Testis (tissue), 3 donors: ENCODE results near the gene PDE6B. TPM values are rescaled to one million over a fixed set of nuclear protein-coding genes. Genes with fewer than 3 reads are reported as not detected.
"Not testable (repeated sequence)": the region's sequence is repeated elsewhere in the genome, so short reads cannot be mapped to it uniquely, and the experiment has no call there.

Experiments used
- DNase-seq: peaks from one replicate; pipeline ENCODE4 v3.0.0-alpha.2; 2019
- H3K27ac ChIP-seq, 2 donors: fragments of 200-600 bp; sonication (generic); one replicate each; pipeline ENCODE4 v1.5.1; 2019
- H3K27me3 ChIP-seq: fragments of 200-600 bp; sonication (generic); one replicate; pipeline ENCODE4 v1.5.1; 2019
- H3K36me3 ChIP-seq: fragments of 200-600 bp; sonication (generic); one replicate; pipeline ENCODE4 v1.5.1; 2017; ENCODE audit warnings: low read depth; ENCODE audit errors: missing control alignments
- H3K4me1 ChIP-seq: fragments of 200-600 bp; sonication (generic); one replicate; pipeline ENCODE4 v1.5.1; 2019
- H3K4me3 ChIP-seq, 2 donors: fragments of 200-600 bp; sonication (generic); one replicate each; pipeline ENCODE4 v1.5.1; 2017 to 2019
- H3K9me3 ChIP-seq: fragments of 200-600 bp; sonication (generic); one replicate; pipeline ENCODE4 v1.5.1; 2017
- POLR2A ChIP-seq: fragments of 450-650 bp; IDR thresholded peaks from one replicate; pipeline ENCODE4 v1.6.1; 2017; ENCODE audit warnings: antibody characterized with exemption, mild to moderate bottlenecking, moderate library complexity
- WGBS, 2 donors: methylation state at CpG; one replicate each; pipeline ENCODE4 v1.1.5; 2018; 5-methylcytosine and 5-hydroxymethylcytosine counted together
- intact Hi-C: fragments of 100-400 bp; cut with DNase I; formaldehyde crosslinking; loops from one replicate; pipeline ENCODE4 v1.15.1; 2023; ENCODE audit warnings: low total_unique reads
- polyA plus RNA-seq: library from polyadenylated mRNA; stranded (reverse); fragments of 350-450 nt; fragmentation: Illumina TruSeq; extraction: RNeasy Lipid Tissue Mini Kit (QIAGEN cat#74804); gene quantifications from one replicate; pipeline ENCODE4 v1.2.3, GENCODE V29; 2014; ENCODE audit warnings: low read depth, low replicate concordance; ENCODE audit not compliant: insufficient read depth
- total RNA-seq, 2 donors: library from RNA; depleted of rRNA; stranded (reverse); fragments of >200 nt; gene quantifications; one replicate each; pipeline ENCODE4 v1.2.3, GENCODE V29; 2016
- TF ChIP-seq, protein P1 (sequence below), 3 experiments: fragments of 450-650 bp in 2 of 3; fragments of 200-600 bp in 1 of 3; sonication (generic) in 1 of 3; IDR thresholded peaks; one replicate each; pipeline ENCODE4 v1.5.1; 2016 to 2019; ENCODE audit warnings: antibody characterized with exemption in 3 of 3, mild to moderate bottlenecking in 2 of 3, moderate library complexity in 1 of 3

The PDE6B gene
- total and polyA plus RNA-seq, 3 donors from 2014 or later: 5.9 to 11.4 (median 5.9) TPM

DNA sequence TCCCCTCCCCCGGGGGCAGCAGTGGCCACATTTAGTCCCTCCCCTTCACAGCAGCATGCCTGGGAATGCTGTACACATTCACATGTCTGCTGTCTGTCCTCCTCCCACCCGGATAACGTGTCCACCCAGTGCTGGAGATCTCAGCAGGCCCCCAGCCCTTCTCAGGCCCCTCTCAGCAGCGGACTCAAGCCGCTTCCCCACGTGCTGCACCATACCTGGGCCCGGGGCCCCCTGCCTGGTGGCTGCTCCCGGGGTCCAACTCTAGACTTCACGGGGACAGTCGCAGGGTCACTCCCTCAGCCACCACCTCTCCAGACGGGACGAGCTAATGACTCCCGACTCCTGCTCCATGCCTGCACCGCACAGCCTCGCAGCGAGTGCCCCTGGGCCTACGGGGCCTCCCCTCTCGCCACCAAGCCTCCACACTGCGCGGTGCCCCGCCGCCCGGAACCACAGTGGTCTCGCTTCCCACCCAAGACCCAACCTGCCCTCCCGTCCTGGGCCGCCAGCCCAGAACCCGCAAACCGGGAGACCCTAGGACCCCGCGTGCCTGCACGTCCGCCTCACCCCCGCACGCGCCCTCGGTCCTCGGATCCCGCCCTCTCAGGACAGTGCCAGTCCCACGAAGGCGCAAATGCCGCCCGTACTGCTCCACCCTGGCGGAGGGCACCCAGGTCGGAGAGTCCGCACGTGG lies 79.0 kb downstream of the PDE6B start:
- H3K4me1 ChIP-seq: peaks cover 20% of the 10 kb centered on the region
- no peaks in the 10 kb centered on the region for H3K27me3 ChIP-seq
- no peaks in the 10 kb centered on the region for H3K36me3 ChIP-seq
- H3K27ac ChIP-seq: no peak overlapping the region
- TF ChIP-seq POLR2A: no peak
- TF ChIP-seq, protein P1, sequence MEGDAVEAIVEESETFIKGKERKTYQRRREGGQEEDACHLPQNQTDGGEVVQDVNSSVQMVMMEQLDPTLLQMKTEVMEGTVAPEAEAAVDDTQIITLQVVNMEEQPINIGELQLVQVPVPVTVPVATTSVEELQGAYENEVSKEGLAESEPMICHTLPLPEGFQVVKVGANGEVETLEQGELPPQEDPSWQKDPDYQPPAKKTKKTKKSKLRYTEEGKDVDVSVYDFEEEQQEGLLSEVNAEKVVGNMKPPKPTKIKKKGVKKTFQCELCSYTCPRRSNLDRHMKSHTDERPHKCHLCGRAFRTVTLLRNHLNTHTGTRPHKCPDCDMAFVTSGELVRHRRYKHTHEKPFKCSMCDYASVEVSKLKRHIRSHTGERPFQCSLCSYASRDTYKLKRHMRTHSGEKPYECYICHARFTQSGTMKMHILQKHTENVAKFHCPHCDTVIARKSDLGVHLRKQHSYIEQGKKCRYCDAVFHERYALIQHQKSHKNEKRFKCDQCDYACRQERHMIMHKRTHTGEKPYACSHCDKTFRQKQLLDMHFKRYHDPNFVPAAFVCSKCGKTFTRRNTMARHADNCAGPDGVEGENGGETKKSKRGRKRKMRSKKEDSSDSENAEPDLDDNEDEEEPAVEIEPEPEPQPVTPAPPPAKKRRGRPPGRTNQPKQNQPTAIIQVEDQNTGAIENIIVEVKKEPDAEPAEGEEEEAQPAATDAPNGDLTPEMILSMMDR (IDR thresholded peaks at IDR 0.05): no peak
- intact Hi-C loops: no loop called here
- H3K4me3 ChIP-seq: no peak overlapping the region
- H3K9me3 ChIP-seq: no peaks in the 10 kb centered on the region
- 90 to 92% methylated on average over 26 to 46 of the region's 46 CpGs for WGBS, 2 donors
- DNase-seq: no peak

GRCh38 chr4:704971-705277 lies 79.6 kb downstream of the PDE6B start:
- 83 to 100% methylated on average over 1 of the region's 1 CpG for WGBS, 2 donors
- no peak for TF ChIP-seq POLR2A
- TF ChIP-seq, protein P1 (IDR thresholded peaks at IDR 0.05): no peak
- Histone ChIP-seq H3K4me1 (peaks cover 20% of the 10 kb centered on the region), H3K4me3 (peak overlapping the region; percentile 79 to 95), H3K27me3 (no peaks in the 10 kb centered on the region), H3K27ac (no peak overlapping the region), H3K36me3 (no peaks in the 10 kb centered on the region), H3K9me3 (no peaks in the 10 kb centered on the region)
- DNase-seq: no peak
- intact Hi-C loops: no loop called here

GRCh38 chr4:705278-706082 lies 80.1 kb downstream of the PDE6B start, which contains the start of gene PCGF3:
TSS of gene PCGF3 (plus strand) at chr4:705832. CDS start at chr4:733681, 27,849 bp downstream.
- Histone ChIP-seq H3K4me3 (peak within 1 kb of the TSS; percentile 79 to 95), H3K36me3 (no peaks in the 10 kb centered on the region), H3K27me3 (no peaks in the 10 kb centered on the region), H3K4me1 (peaks cover 20% of the 10 kb centered on the region), H3K9me3 (no peaks in the 10 kb centered on the region), H3K27ac (peak within 1 kb of the TSS; percentile 60 to 89)
- intact Hi-C loops: no loop called here
- WGBS, 2 donors: 3% methylated on average over 13 to 81 of the region's 82 CpGs
- TF ChIP-seq, protein P1 (IDR thresholded peaks at IDR 0.05): no peak
- TF ChIP-seq POLR2A: no peak
- peak; percentile 96 for DNase-seq

GRCh38 chr4:706083-706633 lies 80.8 kb downstream of the PDE6B start:
- peaks cover 20% of the 10 kb centered on the region for H3K4me1 ChIP-seq
- 0 to 4% methylated on average over 3 to 15 of the region's 21 CpGs for WGBS, 2 donors
- intact Hi-C loops: not testable (repeated sequence)

More at GRCh38 chr4:706083-706633, 80.8 kb downstream of the PDE6B start:
- not testable (repeated sequence) for H3K9me3 ChIP-seq, H3K36me3 ChIP-seq, DNase-seq, H3K27me3 ChIP-seq
- Histone ChIP-seq H3K27ac (peak overlapping the region; percentile 60 to 89), H3K4me3 (peak overlapping the region; percentile 79 to 95)
